Measurements from ENCODE around the gene FLVCR1. TPM values are rescaled to one million over a fixed set of nuclear protein-coding genes. Genes with fewer than 3 reads are reported as not detected.

Gene FLVCR1
- total and polyA plus RNA-seq, 9 of the 15 experiments (the other 6 are each of a cell fraction or from before 2014, with no cell fraction given) = 5.2 to 18.0 (median 12.5) TPM

DNA sequence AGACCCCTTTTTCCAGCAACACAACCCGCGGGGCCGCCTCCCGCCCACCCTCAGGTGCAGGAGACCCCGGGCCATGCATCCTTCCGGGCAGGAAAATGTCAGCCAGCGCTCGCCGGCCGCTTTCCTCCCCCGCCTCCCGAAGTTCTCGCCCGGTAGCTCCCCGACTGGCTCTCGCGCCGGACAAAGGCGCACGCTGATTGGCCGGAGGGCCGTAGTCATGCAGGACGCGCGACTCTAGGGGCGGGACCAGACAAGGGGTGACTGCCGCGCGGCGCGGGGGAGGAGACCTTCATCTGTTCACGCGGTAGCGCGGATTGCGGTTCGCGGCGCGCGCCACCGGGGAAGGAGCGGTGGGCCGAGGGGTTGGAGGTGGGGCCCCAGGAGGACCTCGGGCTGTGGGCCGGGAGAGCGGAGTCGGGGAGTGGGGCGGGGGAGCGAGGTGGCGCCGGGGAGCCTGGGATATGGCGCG is at the start of gene FLVCR1 (continued):
- TF ChIP-seq PCBP1 (IDR thresholded peaks at IDR 0.05; ENCODE audit: low read depth, low read length, poor library complexity, severe bottlenecking) (peak; percentile 76), CTBP1 (IDR thresholded peaks at IDR 0.05; ENCODE audit: borderline replicate concordance) (peak; percentile 93; the same call in 1 of the 2 replicates), NRF1 (conservative IDR thresholded peaks at IDR 0.05 in 1 of 2, IDR thresholded peaks at IDR 0.05 in 1 of 2) (peak; percentile 80 to 83), ZKSCAN3 (CRISPR knock-in tag; IDR thresholded peaks at IDR 0.05) (no peak), ZBED1 (IDR thresholded peaks at IDR 0.05) (0 out of 2 replicates have a peak, but pooled peaks have one; percentile 20), TBP (optimal IDR thresholded peaks at IDR 0.05; ENCODE audit: low read depth, low read length) (peak; percentile 90), FOXK2 (conservative IDR thresholded peaks at IDR 0.05 in 1 of 2, IDR thresholded peaks at IDR 0.05 in 1 of 2; ENCODE audit: low read depth in 2 of 2) (peak; percentile 44 to 51; a peak in 3 of 4 replicates), FOXJ3 (CRISPR knock-in tag; IDR thresholded peaks at IDR 0.05) (no peak), POLR2A (conservative IDR thresholded peaks at IDR 0.05) (peak; percentile 91), CBX3 (IDR thresholded peaks at IDR 0.05; ENCODE audit: borderline replicate concordance in 1 of 2, low read length in 2 of 2) (0 out of 3 replicates have a peak, but pooled peaks of 1 of the 2 experiments have one; percentile 41), ASH1L (IDR thresholded peaks at IDR 0.05; ENCODE audit: borderline replicate concordance, low read depth, partially characterized antibody) (peak; percentile 66), NR3C1 (CRISPR knock-in tag; IDR thresholded peaks at IDR 0.05) (peak; percentile 70; the same call in 1 of the 2 replicates), ZNF589 (CRISPR knock-in tag; IDR thresholded peaks at IDR 0.05; ENCODE audit: low read depth) (0 out of 2 replicates have a peak, but pooled peaks have one; percentile 38), HDGF (IDR thresholded peaks at IDR 0.05) (no peak), JUND (IDR thresholded peaks at IDR 0.05; ENCODE audit: borderline replicate concordance, low read depth, low read length) (peak; percentile 70; the same call in 1 of the 2 replicates), JUND (tag; IDR thresholded peaks at IDR 0.05; ENCODE audit: borderline replicate concordance, low read depth, low read length) (no peak; the same call in 2 of the 3 replicates), HCFC1 (IDR thresholded peaks at IDR 0.05; ENCODE audit: low read depth, low read length) (peak; percentile 47), FOS (IDR thresholded peaks at IDR 0.05; ENCODE audit: extremely low read depth, insufficient read length) (peak; percentile 38), SOX6 (IDR thresholded peaks at IDR 0.05) (peak; percentile 37), GABPA (tag; conservative IDR thresholded peaks at IDR 0.05; ENCODE audit: low read depth) (peak; percentile 71), SIN3A (IDR thresholded peaks at IDR 0.05; ENCODE audit: borderline replicate concordance in 2 of 2, control insufficient read depth in 1 of 2, low read depth in 2 of 2, low read length in 2 of 2) (peak in 1 of 2 experiments; percentile 51; a peak in 1 of 4 replicates), NBN (IDR thresholded peaks at IDR 0.05; ENCODE audit: low read depth) (0 out of 2 replicates have a peak, but pooled peaks have one; percentile 81)
- TF ChIP-seq, protein P1, sequence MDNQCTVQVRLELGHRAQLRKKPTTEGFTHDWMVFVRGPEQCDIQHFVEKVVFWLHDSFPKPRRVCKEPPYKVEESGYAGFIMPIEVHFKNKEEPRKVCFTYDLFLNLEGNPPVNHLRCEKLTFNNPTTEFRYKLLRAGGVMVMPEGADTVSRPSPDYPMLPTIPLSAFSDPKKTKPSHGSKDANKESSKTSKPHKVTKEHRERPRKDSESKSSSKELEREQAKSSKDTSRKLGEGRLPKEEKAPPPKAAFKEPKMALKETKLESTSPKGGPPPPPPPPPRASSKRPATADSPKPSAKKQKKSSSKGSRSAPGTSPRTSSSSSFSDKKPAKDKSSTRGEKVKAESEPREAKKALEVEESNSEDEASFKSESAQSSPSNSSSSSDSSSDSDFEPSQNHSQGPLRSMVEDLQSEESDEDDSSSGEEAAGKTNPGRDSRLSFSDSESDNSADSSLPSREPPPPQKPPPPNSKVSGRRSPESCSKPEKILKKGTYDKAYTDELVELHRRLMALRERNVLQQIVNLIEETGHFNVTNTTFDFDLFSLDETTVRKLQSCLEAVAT (IDR thresholded peaks at IDR 0.05) = peak in 1 of 2 experiments; percentile 81; a peak in 2 of 4 replicates
- TF ChIP-seq, protein P2, sequence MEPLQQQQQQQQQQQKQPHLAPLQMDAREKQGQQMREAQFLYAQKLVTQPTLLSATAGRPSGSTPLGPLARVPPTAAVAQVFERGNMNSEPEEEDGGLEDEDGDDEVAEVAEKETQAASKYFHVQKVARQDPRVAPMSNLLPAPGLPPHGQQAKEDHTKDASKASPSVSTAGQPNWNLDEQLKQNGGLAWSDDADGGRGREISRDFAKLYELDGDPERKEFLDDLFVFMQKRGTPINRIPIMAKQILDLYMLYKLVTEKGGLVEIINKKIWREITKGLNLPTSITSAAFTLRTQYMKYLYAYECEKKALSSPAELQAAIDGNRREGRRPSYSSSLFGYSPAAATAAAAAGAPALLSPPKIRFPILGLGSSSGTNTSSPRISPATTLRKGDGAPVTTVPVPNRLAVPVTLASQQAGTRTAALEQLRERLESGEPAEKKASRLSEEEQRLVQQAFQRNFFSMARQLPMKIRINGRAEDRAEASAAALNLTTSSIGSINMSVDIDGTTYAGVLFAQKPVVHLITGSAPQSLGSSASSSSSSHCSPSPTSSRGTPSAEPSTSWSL (CRISPR knock-in tag; IDR thresholded peaks at IDR 0.05; ENCODE audit: borderline replicate concordance) = no peak
- TF ChIP-seq, protein P3, sequence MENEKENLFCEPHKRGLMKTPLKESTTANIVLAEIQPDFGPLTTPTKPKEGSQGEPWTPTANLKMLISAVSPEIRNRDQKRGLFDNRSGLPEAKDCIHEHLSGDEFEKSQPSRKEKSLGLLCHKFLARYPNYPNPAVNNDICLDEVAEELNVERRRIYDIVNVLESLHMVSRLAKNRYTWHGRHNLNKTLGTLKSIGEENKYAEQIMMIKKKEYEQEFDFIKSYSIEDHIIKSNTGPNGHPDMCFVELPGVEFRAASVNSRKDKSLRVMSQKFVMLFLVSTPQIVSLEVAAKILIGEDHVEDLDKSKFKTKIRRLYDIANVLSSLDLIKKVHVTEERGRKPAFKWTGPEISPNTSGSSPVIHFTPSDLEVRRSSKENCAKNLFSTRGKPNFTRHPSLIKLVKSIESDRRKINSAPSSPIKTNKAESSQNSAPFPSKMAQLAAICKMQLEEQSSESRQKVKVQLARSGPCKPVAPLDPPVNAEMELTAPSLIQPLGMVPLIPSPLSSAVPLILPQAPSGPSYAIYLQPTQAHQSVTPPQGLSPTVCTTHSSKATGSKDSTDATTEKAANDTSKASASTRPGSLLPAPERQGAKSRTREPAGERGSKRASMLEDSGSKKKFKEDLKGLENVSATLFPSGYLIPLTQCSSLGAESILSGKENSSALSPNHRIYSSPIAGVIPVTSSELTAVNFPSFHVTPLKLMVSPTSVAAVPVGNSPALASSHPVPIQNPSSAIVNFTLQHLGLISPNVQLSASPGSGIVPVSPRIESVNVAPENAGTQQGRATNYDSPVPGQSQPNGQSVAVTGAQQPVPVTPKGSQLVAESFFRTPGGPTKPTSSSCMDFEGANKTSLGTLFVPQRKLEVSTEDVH (IDR thresholded peaks at IDR 0.05; ENCODE audit: low read depth, partially characterized antibody) = peak; percentile 40
